Measurements from ENCODE around the gene EGLN2. TPM values are rescaled to one million over a fixed set of nuclear protein-coding genes. Genes with fewer than 3 reads are reported as not detected.

Gene EGLN2
- total and polyA plus RNA-seq, 9 of the 15 experiments (the other 6 are each of a cell fraction or from before 2014, with no cell fraction given) = 9.6 to 114 (median 71.0) TPM

GRCh38 chr19:40752257-40752781, 46.7 kb upstream of the EGLN2 start (continued):
- TF ChIP-seq ZNF318 (IDR thresholded peaks at IDR 0.05; ENCODE audit: borderline replicate concordance in 1 of 2, low read depth in 1 of 2) (no peak), CHD1 (IDR thresholded peaks at IDR 0.05; ENCODE audit: low read length) (peak; percentile 43), E2F8 (IDR thresholded peaks at IDR 0.05; ENCODE audit: low read depth, partially characterized antibody) (peak; percentile 31), YY1 (IDR thresholded peaks at IDR 0.05; ENCODE audit: borderline replicate concordance in 1 of 3, control insufficient read depth in 1 of 3, extremely low read depth in 1 of 3, insufficient read depth in 3 of 3, insufficient read length in 1 of 3, insufficient replicate concordance in 2 of 3, low read depth in 1 of 3, low read length in 2 of 3) (no peak), ZNF766 (CRISPR knock-in tag; conservative IDR thresholded peaks at IDR 0.05) (0 out of 2 replicates have a peak, but pooled peaks have one; percentile 43), SMARCA5 (IDR thresholded peaks at IDR 0.05) (0 out of 2 replicates have a peak, but pooled peaks have one; percentile 49), TCF3 (CRISPR knock-in tag; IDR thresholded peaks at IDR 0.05) (no peak), CEBPG (CRISPR knock-in tag; IDR thresholded peaks at IDR 0.05) (no peak), CEBPG (tag; conservative IDR thresholded peaks at IDR 0.05 in 1 of 2, IDR thresholded peaks at IDR 0.05 in 1 of 2) (peak; percentile 14 to 43; a peak in 1 of 4 replicates), EGR1 (conservative IDR thresholded peaks at IDR 0.05) (peak; percentile 84)

All from K562 (cell line).